ENCODE data around the gene S100A2.

DNA sequence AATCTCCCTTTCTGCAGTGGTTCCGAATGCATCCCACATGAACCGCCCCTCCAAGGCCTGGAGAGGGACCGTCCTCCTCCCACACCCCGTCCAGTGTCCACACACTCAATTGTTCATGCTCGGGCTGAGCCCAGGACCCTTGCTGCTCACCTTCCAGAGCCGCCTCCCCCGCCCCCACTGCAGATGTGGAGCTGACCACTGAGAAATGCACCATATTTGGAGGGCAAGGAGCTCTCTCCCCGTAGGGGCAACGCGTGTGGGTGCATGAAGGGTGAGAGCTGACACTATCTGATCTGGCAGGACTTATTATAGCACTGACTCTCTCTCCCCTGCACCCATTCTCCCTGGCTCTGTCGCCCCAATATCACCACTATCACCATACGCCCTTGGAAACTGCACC lies 12.5 kb downstream of the S100A2 start:
- TF ChIP-seq POLR2A (IDR thresholded peaks at IDR 0.05) (no peak), EP300 (IDR thresholded peaks at IDR 0.05) (no peak)
- TF ChIP-seq, protein P1, sequence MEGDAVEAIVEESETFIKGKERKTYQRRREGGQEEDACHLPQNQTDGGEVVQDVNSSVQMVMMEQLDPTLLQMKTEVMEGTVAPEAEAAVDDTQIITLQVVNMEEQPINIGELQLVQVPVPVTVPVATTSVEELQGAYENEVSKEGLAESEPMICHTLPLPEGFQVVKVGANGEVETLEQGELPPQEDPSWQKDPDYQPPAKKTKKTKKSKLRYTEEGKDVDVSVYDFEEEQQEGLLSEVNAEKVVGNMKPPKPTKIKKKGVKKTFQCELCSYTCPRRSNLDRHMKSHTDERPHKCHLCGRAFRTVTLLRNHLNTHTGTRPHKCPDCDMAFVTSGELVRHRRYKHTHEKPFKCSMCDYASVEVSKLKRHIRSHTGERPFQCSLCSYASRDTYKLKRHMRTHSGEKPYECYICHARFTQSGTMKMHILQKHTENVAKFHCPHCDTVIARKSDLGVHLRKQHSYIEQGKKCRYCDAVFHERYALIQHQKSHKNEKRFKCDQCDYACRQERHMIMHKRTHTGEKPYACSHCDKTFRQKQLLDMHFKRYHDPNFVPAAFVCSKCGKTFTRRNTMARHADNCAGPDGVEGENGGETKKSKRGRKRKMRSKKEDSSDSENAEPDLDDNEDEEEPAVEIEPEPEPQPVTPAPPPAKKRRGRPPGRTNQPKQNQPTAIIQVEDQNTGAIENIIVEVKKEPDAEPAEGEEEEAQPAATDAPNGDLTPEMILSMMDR (IDR thresholded peaks at IDR 0.05), result no peak
